GM19099 (cell line): ENCODE measurements around the gene OXCT1.

Source experiments
- POLR2A ChIP-seq: IDR thresholded peaks from 3 replicates; pipeline ENCODE4 v1.6.1; 2011; ENCODE audit warnings: low read depth; ENCODE audit not compliant: insufficient read length; ENCODE audit errors: extremely low read depth

Gene OXCT1

DNA sequence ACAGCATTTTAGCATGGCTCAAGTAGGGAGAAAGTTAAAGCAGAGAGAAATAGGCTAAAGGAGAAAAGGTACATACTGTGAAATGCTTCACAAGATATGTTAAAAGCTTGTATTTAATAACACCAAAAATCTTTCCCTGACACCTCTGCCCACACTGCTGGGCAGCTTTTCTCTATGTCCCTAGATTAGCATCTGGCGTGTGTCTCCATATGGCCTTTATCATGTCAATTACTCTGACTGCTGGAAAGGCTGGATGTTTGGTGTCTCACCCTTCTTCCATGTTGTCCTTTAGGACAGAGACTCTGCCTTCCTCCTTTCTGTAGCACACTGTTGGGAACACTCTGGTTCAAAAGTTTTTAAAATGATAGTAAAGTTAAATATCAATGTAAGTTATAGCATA lies 122.5 kb downstream of the OXCT1 start:
- no peak for TF ChIP-seq POLR2A

DNA sequence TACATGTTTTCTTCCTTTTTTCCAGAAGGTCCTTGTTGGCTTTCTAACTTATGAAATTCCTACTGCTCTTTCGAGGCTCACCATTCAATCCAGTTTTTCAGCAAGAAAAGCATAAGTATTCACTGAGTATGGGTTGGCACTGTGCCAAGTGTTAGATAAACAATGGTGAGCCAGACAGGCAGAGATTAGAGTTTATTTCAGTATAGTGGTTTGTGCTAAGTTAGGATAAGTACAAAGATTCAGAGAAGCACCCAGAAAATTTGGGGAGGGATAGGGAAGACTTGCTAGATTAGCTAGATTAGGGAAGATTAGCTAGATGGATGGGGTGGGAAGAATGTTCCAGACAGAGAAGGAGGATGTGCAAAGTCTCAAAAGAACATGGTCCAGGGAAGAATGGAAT lies 122.9 kb downstream of the OXCT1 start:
- TF ChIP-seq POLR2A: no peak

DNA sequence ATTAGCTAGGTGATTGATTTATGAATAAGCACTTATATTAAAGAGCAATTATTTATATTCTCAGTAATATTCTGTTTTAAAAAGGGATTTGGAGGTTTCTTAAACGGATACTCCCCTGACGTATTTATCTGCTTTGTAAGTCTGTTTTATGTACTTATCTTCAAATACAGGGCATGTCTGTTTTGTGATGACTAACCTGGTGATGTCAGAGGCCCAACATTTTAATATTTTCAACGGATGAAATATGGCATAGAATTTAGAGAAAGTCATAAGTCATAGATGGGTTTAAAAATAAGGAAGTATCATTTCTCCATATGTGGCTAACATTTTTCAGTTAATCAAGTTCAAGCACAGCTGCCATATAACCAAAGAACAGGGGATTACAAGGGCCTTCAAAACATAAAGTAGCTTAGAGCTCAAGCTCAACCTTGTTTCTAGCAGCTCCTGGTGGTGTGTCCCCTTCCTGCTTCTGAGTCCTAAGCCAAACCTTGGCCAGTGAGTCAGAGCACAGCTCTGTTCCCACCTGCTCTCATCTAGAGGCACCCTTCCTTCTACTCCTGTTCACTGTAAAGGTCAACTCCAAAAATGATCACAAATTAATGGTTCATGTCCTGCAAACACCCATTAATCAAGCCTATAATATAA lies 131.4 kb downstream of the OXCT1 start:
- no peak for TF ChIP-seq POLR2A

DNA sequence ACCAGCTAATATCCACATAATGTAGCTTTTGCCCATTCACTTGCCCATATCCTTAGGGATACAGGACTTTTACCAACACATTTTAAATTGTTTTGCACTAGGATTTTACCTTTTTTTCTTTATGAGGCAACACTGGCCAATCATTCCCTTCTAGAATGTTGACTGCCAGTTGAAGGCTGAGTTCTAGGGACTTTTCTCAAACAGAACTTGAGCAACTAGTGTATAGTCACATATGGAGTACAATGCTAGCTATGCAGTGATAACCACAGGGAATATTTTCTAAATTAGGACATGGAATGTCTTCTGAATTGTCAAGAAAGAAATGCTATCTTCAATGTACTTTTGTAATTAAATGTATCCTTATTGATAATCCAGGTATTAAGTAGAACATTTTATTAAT lies 133.6 kb downstream of the OXCT1 start:
- no peak for TF ChIP-seq POLR2A

DNA sequence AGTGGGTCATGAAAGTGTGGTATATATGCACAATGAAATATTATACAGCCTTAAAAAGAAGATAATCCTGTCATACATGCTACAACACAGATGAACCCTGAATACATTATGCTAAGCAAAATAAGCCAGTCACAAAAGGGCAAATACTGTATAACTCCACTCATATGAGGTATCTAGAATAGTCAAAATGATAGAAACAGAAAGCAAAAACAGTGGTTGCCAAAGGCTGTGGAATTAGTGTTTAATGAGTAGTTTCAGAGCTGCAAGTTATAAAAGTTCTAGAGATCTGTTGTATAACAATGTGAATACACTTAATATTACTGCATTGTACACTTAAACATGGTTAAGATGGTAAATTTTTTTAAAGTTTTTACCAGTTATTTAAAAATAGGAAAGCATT lies 135.0 kb downstream of the OXCT1 start:
- TF ChIP-seq POLR2A: no peak

DNA sequence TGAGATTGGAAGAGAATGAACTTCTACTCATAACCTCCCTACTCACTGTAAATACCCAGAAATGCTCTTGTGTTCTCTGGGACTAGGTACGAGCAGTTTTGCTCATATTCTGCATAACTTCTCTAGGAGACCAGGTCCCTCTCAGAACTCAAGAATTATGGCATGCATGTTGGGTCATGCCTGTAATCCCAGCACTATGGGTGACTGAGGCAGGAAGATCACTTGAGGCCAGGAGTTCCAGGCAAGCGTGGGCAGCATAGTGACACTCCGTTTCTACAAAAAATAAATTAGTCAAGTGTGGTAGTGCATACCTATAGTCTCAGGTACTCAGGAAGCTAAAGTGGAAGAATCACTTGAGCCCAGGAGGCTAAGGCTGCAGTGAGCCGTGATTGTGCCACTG lies 141.9 kb downstream of the OXCT1 start:
- TF ChIP-seq POLR2A: no peak

DNA sequence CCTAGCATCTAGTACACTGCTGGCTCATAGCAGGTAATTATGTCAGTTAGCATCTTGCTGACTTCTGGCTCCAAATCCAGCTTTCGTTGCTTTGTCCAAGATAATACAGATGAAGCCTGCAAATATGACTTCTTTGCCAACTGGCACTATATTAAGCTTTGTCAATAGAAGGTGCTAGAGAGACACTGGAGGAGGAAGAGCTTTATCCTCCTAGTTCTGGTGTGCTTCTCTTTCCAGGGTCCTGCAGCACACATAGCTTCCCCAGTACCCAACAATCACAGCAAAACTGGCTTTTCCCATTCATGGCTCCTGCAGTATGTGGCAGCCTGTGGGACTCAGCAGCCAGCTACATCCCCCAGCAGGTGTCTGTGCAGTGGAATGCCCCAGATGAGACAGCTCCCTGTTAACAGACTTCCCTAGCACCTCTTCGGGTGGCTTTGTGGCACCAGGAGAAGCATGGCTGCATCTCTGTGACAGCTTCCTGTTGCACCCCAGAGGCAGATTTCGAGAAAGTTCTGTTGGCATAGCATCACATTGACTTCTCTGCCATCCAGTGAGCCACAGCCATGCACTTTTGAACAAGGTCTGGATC lies 147.8 kb downstream of the OXCT1 start:
- TF ChIP-seq POLR2A: no peak

DNA sequence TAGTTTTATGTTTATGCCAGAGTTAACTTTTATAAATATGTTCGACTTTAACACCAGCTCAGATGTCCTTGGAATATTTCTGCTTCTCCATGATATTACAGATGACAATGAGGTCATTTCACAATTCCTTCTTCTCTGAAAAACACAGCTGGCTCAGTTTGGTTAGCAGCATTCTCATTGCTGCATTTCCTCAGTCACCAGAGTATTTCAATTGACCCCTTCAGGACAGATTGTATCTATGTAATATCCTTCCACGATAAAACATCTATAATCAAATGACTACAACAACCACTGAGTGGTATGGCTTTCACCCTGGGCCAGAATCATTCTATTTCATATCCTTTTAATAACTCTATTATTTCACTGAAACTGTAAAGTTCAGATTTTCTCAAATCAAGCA lies 148.7 kb downstream of the OXCT1 start:
- no peak for TF ChIP-seq POLR2A

DNA sequence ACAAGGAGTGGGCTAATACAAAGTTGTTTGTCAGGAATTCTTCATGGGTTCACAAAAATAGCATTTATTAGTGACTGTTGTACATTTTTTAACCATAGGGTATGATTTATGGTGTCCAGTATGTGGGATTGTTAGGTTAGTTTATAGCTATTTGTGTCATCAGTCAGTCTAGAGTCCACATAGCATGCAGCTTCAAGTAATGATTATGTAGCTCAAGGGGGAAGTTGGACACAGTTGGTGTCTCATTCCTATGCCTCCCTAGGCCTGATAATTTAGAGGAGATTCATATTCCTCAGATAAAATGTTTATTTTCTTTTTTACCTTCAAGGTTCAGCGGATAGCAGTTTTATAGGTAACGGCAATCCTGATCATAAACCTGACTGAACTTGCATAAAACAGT lies 153.8 kb downstream of the OXCT1 start:
- no peak for TF ChIP-seq POLR2A

DNA sequence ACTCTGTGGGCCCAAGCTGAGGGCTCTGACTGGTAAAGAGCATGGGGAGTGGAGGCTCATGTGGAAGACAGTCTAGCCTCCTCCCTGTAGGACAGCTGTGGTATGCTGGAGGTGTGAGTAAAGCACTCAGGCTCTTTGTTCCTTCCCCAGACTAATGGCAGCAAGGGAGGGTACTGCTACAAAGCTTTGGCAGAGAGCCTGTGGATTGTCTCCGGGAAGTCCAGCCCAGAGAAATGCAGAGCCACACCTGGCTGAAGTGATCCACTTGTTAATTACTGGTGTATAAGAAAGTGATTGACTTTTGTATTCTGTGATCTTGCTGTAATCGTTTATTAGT lies 161.7 kb downstream of the OXCT1 start:
- TF ChIP-seq POLR2A: no peak

DNA sequence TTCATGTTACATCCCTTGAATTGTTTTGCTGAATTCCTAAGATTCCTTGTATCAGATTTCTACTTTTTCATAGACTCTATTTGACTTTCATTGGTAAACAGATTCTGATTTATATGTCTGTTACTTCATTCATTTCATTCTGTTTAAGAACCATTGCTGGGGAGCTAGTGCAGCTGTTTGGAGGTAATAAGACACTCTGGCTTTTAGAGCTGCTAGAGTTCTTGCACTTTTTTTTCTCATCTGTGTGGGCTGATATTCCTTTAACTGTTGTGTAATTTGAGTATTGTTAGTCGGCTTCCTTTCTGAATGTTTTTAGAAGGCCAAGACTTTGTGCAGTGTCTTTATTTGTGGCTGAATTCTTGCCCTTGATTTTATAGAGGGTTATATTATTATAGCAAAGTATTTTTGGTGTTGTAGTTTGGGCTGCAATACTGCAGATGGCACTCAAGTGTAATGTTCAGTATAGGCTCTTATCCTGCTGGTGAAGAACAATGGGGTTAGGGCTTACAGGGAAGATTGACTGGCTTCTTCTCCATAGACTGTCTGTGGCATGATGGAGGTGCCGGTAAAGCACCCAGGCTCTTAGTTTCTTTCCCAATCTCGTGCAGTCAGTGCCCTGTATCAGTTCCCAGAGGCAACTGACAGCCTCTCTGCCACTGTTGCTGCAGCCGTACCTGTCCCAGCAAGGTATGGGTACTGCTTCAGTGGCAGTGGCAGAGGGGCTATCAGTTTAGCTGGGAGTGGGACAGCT lies 162.2 kb downstream of the OXCT1 start:
- TF ChIP-seq POLR2A: no peak

DNA sequence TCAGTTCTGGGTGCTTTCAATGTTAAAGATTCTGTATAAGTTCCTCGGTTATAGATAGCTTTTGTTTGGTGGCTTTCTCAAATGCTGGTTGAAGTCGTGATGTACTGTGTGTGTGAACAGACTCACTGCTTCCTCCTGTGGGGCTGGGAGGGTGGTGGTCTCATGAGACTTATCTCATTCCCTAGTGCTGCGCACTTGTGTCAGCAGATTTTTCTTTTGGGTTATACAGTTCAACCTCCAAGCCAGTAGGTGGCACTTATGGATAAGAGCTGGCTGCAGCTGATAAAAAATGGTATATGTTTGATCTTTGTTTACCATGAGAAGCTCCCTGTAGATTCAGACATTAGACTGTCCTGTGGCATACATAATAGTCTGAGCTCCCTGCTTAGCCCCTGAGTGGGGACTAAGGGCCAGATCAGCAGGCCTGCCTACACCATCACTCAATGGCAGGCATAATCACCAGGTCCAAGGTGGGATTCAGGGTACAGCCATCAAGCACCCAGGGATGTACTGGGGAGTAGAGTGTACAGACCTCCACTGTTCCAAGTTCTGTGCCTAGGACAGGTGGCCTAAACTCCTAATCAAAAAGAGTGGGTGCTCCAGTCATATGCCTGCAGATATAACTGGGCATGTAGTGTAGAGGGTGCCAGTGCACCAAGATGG lies 174.2 kb downstream of the OXCT1 start:
- no peak for TF ChIP-seq POLR2A

DNA sequence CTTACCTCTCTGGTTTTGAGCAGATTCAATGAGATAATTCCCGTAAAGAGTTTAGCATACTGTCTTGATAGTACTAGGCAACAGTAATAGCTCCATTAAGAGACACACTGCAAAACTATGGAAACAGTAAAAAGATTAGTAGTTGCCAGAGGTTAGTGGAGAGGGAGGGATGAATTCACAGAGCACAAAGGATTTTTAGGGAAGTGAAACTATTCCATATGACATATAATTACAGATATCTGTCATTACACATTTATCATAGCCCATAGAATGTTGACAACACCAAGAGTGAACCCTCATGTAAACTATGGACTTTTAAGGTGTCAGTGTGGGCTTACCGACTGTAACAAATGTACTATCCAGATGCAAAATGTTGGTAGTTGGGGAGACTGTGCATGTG lies 183.5 kb downstream of the OXCT1 start:
- no peak for TF ChIP-seq POLR2A

DNA sequence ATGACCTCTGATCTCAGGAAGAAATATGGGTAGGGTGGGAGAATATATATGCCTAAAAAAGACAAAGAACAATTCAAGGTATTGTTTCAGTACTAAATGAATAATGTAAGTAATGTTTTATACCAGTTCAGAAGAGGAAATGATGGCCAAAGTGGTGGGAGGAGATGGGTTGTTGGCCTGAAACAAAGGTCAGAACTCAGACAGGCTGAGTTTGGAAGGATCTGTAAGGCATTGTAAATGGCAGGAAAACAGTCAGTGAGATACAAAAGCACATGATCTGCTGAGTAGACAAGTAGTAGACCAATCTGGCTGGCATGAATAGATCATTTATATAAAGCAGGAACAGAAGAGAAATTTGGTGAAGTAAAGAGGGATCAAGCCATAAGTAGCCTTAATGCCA lies 184.0 kb downstream of the OXCT1 start:
- TF ChIP-seq POLR2A: no peak

DNA sequence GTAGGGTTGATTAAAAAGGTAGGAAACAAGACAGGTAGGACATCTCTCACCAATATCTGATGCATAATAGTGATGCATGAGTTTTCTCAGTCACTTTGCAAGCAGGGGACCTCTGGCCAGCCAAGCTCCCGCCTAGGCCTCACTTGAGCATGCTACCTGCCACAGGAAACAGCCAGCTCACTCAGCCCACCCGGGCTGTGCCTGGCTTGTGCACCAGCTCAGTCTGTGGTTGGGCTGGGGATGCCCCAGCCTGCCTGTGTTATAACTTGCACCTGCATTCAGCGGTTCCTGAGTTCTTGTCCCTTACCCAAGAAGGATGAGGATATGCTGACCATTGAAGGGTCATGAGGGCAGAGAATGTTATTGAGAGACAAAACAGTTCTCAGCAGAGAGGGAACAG lies 187.0 kb downstream of the OXCT1 start:
- no peak for TF ChIP-seq POLR2A

DNA sequence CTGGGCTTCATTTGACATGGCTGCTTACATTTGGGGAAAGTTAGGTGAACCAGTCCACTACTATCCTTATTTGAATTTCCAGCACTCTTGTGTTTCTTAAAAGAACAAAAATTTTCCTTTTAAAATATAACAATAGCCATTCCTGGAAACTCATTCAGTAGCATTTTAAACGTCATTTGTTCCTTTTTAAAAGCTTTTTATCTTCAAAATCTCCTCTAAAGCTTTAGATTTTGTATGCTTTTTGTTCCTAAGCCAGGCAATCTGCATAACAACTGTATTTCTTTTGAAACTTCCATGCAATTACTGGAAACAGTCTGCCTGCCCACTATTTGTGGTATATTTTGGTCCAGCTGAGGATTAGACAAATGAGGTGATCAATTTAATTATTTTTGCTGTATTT lies 187.6 kb downstream of the OXCT1 start:
- TF ChIP-seq POLR2A: no peak

DNA sequence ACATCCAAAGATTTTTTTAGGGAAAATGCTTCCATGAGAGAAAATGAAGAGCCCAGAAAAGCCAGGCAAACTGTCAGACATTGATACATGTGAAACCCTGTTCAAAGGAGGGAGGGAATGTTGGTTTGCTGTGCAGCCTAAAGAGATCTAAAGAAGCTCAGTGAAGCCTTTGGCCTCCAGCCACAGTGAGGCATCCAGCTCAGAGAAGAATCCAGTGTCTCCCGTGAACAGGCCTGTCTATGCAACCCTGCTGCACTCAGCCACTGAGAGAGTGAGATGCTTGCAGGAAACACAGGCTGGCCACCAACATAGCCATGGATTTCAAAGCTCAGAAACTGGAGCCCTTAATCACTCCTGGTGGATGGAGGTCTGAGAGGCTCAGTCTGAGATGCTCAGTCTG lies 188.4 kb downstream of the OXCT1 start:
- no peak for TF ChIP-seq POLR2A
